B cell (primary cell): ENCODE data around the gene ATP23. TPM values are rescaled to one million over a fixed set of nuclear protein-coding genes. Genes with fewer than 3 reads are reported as not detected.
A peak's percentile ranks its signal among the peaks of the same experiment; 100 is the strongest.

ENCODE experiments used
- ATAC-seq: fragments of 200-7000 bp; cut with Tn5 transposase; one replicate; pipeline ENCODE4 v1.10.0; 2021; ENCODE audit warnings: low read depth, mild to moderate bottlenecking, moderate number of reproducible peaks, moderate library complexity
- CTCF ChIA-PET: fragments of 350-600 bp; sonication (Branson Sonifier 250); formaldehyde crosslinking; loops from one replicate; lab custom pipeline; 2021; ENCODE audit warnings: antibody characterized with exemption, inconsistent platforms; lab: Charles Lee
- POLR2A ChIA-PET: fragments of 350-600 bp; sonication (Branson Sonifier 250); formaldehyde crosslinking; loops from one replicate; lab custom pipeline; 2021; ENCODE audit warnings: antibody characterized with exemption; lab: Charles Lee
- DNase-seq: peaks from one replicate; pipeline ENCODE4 v3.0.0; 2013
- H2AFZ ChIP-seq: 2 replicates; pipeline ENCODE4 v1.6.1; 2012; ENCODE audit warnings: mild to moderate bottlenecking, low read depth, low read length; ENCODE audit not compliant: insufficient read depth, poor library complexity, severe bottlenecking
- H3K27ac ChIP-seq, 2 donors: 1 replicate in 1 of 2; 2 replicates in 1 of 2; pipeline ENCODE4 v1.5.1; 2012 to 2013; ENCODE audit warnings: low read length in 2 of 2, mild to moderate bottlenecking in 2 of 2, moderate library complexity in 1 of 2
- H3K27me3 ChIP-seq, 4 experiments: fragments of 200-600 bp in 1 of 4; sonication (generic) in 1 of 4; replicated peaks in 1 of 4; 1 replicate in 2 of 4; 2 replicates in 2 of 4; pipeline versions ENCODE4 v1.6.1 to v1.7.0; 2013 to 2016; ENCODE audit warnings: low read length in 3 of 4, mild to moderate bottlenecking in 2 of 4, mixed read lengths in 1 of 4, moderate library complexity in 1 of 4; ENCODE audit not compliant: insufficient read depth in 4 of 4, control insufficient read depth in 3 of 4; ENCODE audit errors: control extremely low read depth in 1 of 4
- H3K36me3 ChIP-seq, 2 experiments: replicated peaks in 1 of 2; 1 replicate in 1 of 2; 2 replicates in 1 of 2; pipeline versions ENCODE4 v1.6.1 to v1.7.1; 2013; ENCODE audit warnings: low read length in 1 of 2; ENCODE audit not compliant: insufficient read depth in 2 of 2, control insufficient read depth in 1 of 2; ENCODE audit errors: control extremely low read depth in 1 of 2, extremely low read depth in 1 of 2
- H3K4me1 ChIP-seq, 2 donors: fragments of 200-600 bp in 1 of 2; sonication (generic) in 1 of 2; 1 replicate in 1 of 2; 2 replicates in 1 of 2; pipeline versions ENCODE4 v1.5.1 to v1.6.1; 2013 to 2017; ENCODE audit warnings: low read length in 2 of 2; ENCODE audit not compliant: control insufficient read depth in 2 of 2, insufficient read depth in 2 of 2
- H3K4me2 ChIP-seq: replicated peaks from 2 replicates; pipeline ENCODE3; 2012; ENCODE audit warnings: mild to moderate bottlenecking, low read depth, low read length; ENCODE audit not compliant: poor library complexity, severe bottlenecking
- H3K4me3 ChIP-seq, 5 experiments: fragments of 200-600 bp in 1 of 5; sonication (generic) in 1 of 5; 1 replicate in 3 of 5; 2 replicates in 2 of 5; pipeline versions ENCODE4 v1.5.1 to v1.7.0; 2011 to 2016; ENCODE audit warnings: low read length in 4 of 5, mild to moderate bottlenecking in 4 of 5, low read depth in 2 of 5, control low read depth in 1 of 5, moderate library complexity in 1 of 5; ENCODE audit not compliant: insufficient read depth in 1 of 5; ENCODE audit errors: control extremely low read depth in 1 of 5, extremely low read depth in 1 of 5
- H3K79me2 ChIP-seq: fragments of 200-600 bp; sonication (generic); one replicate; pipeline ENCODE4 v1.6.0; 2016; ENCODE audit warnings: low read length; ENCODE audit not compliant: control insufficient read depth, insufficient read depth
- H3K9ac ChIP-seq: fragments of 200-600 bp; sonication (generic); 2 replicates; pipeline ENCODE4 v1.6.1; 2017; ENCODE audit warnings: mild to moderate bottlenecking, low read length, moderate library complexity
- H3K9me3 ChIP-seq, 3 donors: one replicate each; pipeline versions ENCODE4 v1.6.1 to v1.7.1; 2013; ENCODE audit warnings: low read length in 2 of 3; ENCODE audit not compliant: control insufficient read depth in 2 of 3, insufficient read depth in 1 of 3; ENCODE audit errors: control extremely low read depth in 1 of 3
- H4K20me1 ChIP-seq: 2 replicates; pipeline ENCODE4 v1.6.0; 2012; ENCODE audit warnings: mild to moderate bottlenecking, low read length; ENCODE audit not compliant: insufficient read depth, control insufficient read depth, poor library complexity, severe bottlenecking
- H3K27ac Mint-ChIP-seq: one replicate; pipeline ENCODE4 v1.8.0; 2021; ENCODE audit warnings: mixed read lengths
- H3K27me3 Mint-ChIP-seq: one replicate; pipeline ENCODE4 v1.8.0; 2021; ENCODE audit warnings: mixed read lengths
- H3K4me1 Mint-ChIP-seq: one replicate; pipeline ENCODE4 v1.8.0; 2021; ENCODE audit warnings: mixed read lengths
- H3K4me3 Mint-ChIP-seq: one replicate; pipeline ENCODE4 v1.8.0; 2021; ENCODE audit warnings: mixed read lengths
- H3K9me3 Mint-ChIP-seq: one replicate; pipeline ENCODE4 v1.8.0; 2022; ENCODE audit warnings: mixed read lengths; ENCODE audit not compliant: insufficient read depth
- EZH2 ChIP-seq: IDR thresholded peaks from 2 replicates; pipeline ENCODE4 v1.6.1; 2012; ENCODE audit warnings: borderline replicate concordance, low read depth, mild to moderate bottlenecking, moderate library complexity, low read length; ENCODE audit not compliant: insufficient read depth, poor library complexity, severe bottlenecking
- WGBS: methylation state at CpG from one replicate; pipeline ENCODE4 v1.1.5; 2013; ENCODE audit warnings: missing lambda C conversion rate; ENCODE audit not compliant: insufficient coverage; 5-methylcytosine and 5-hydroxymethylcytosine counted together
- intact Hi-C: fragments of 100-400 bp; cut with micrococcal nuclease; formaldehyde crosslinking; loops from one replicate; pipeline ENCODE4 v1.10.0; 2022
- polyA plus RNA-seq: library from polyadenylated mRNA; depleted of rRNA; stranded (reverse); fragments of >200 nt; gene quantifications from 2 replicates; pipeline ENCODE4 v1.2.3, GENCODE V29; 2012
- total RNA-seq, 2 donors: library from RNA; stranded (reverse); fragments of 120-200 nt in 1 of 2; gene quantifications; 1 replicate in 1 of 2; 2 replicates in 1 of 2; pipeline versions ENCODE4 v1.2.3 to v1.2.4, GENCODE V29; 2013 to 2022
- TF ChIP-seq, protein P1 (sequence below): fragments of 200-600 bp; IDR thresholded peaks from one replicate; pipeline ENCODE4 v1.8.0; 2022; ENCODE audit warnings: antibody characterized with exemption, mild to moderate bottlenecking

ATP23 gene
- total and polyA plus RNA-seq, 2 donors (not counting 1 experiment from before 2014, with no cell fraction given), result 6.2 to 16.3 TPM

DNA sequence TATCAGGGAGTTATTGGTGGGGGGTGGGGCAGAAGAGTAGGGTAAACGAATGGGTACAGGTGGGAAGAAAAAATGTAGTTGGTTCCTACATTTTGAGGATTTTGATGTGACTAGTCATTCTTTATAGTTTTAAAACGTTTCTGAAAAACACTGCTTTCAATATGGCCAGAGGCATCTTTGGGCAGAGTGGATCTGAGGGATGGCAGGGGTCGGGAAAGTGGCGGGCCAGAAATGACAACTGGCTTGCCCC lies 527 bp upstream of the ATP23 start:
- ChIA-PET CTCF (interaction anchor here (1.3 to 1.4 kb wide), 2 partner anchors 35 to 108 kb away, joined by 3 to 6 read pairs; no protein-coding TSS in a partner anchor), POLR2A (interaction anchor here (1.5 kb wide), 1 partner anchor 185 kb away, joined by 4 read pairs; no protein-coding TSS in a partner anchor)
- intact Hi-C loops, result loop anchor here (1.0 to 5.0 kb wide), 2 partner anchors 44 to 96 kb away; no protein-coding TSS in a partner anchor
- H4K20me1 ChIP-seq, result no peaks in the 10 kb centered on the region
- peak overlapping the region; percentile 97 for H3K27ac Mint-ChIP-seq
- no peaks in the 10 kb centered on the region for H3K27me3 Mint-ChIP-seq
- H3K4me3 Mint-ChIP-seq, result peak overlapping the region; percentile 99
- H3K4me1 ChIP-seq, result peaks cover 16 to 22% of the 10 kb centered on the region in 2 donors
- no peaks in the 10 kb centered on the region for H3K36me3 ChIP-seq
- 11% methylated on average over 4 of the region's 4 CpGs for WGBS
- H3K27me3 ChIP-seq, result no peaks in the 10 kb centered on the region
- no peak for ATAC-seq
- H3K9me3 ChIP-seq, result no peaks in the 10 kb centered on the region
- H3K9ac ChIP-seq, result peak overlapping the region; percentile 84
- no peaks in the 10 kb centered on the region for H3K9me3 Mint-ChIP-seq
- peak overlapping the region; percentile 87 for H3K4me2 ChIP-seq
- H3K27ac ChIP-seq, result peak overlapping the region; percentile 77 to 91
- no peaks in the 10 kb centered on the region for H3K79me2 ChIP-seq
- peaks cover 32% of the 10 kb centered on the region for H3K4me1 Mint-ChIP-seq
- DNase-seq, result no peak
- TF ChIP-seq, protein P1, sequence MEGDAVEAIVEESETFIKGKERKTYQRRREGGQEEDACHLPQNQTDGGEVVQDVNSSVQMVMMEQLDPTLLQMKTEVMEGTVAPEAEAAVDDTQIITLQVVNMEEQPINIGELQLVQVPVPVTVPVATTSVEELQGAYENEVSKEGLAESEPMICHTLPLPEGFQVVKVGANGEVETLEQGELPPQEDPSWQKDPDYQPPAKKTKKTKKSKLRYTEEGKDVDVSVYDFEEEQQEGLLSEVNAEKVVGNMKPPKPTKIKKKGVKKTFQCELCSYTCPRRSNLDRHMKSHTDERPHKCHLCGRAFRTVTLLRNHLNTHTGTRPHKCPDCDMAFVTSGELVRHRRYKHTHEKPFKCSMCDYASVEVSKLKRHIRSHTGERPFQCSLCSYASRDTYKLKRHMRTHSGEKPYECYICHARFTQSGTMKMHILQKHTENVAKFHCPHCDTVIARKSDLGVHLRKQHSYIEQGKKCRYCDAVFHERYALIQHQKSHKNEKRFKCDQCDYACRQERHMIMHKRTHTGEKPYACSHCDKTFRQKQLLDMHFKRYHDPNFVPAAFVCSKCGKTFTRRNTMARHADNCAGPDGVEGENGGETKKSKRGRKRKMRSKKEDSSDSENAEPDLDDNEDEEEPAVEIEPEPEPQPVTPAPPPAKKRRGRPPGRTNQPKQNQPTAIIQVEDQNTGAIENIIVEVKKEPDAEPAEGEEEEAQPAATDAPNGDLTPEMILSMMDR, result no peak
- TF ChIP-seq EZH2, result no peak
- H2AFZ ChIP-seq, result peak overlapping the region; percentile 91
- H3K4me3 ChIP-seq, result peak overlapping the region; percentile 71 to 89 (median 82)

DNA sequence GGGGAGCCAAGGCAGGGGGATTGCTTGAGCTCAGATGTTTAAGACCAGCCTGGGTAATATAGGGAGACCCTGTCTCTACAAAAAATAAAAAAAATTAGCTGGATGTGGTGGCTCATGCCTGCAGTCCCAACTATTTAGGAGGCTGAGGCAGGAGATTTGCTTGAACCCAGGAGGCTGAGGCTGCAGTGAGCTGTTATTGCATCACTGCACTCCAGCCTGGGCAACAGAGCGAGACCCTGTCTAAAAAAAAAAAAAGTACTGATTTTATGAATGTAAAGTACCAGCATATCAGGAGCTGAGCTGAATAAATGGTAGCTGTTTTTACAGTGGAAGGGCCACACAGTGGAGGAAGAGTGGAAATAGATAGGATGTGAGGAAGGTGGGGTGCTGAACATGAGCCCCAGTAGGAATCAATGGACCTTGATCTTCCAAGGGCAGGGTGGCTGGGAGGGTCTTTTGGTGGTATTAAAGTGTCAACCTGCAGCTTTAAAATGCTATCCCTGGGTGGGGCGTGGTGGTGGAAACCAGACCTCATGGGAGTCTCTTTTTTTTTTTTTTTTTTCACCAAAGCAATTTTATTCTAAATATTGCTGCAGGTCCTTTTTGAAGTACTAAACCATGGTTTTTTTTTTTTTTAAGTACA lies 2.2 kb downstream of the ATP23 start:
- Mint-ChIP-seq H3K9me3 (no peaks in the 10 kb centered on the region), H3K4me1 (peaks cover 26% of the 10 kb centered on the region), H3K27ac (no peak overlapping the region), H3K4me3 (no peak overlapping the region), H3K27me3 (no peaks in the 10 kb centered on the region)
- no peak for ATAC-seq
- ChIA-PET POLR2A (no interaction called here), CTCF (interaction anchor here (0.7 to 1.5 kb wide), 2 partner anchors 9 to 89 kb away, joined by 3 to 6 read pairs; no protein-coding TSS in a partner anchor)
- Histone ChIP-seq H3K36me3 (no peaks in the 10 kb centered on the region), H3K79me2 (no peaks in the 10 kb centered on the region), H3K27me3 (no peaks in the 10 kb centered on the region), H3K4me2 (no peak overlapping the region), H2AFZ (no peak overlapping the region), H3K9ac (no peak overlapping the region), H3K27ac (no peak overlapping the region), H3K4me1 (peaks cover 11 to 15% of the 10 kb centered on the region in 2 donors), H3K9me3 (no peaks in the 10 kb centered on the region), H4K20me1 (no peaks in the 10 kb centered on the region), H3K4me3 (no peak overlapping the region)
- no peak for DNase-seq
- intact Hi-C loops, result loop anchor here (5.0 kb wide), 1 partner anchor 46 kb away; no protein-coding TSS in a partner anchor
- WGBS, result 67% methylated on average over 1 of the region's 2 CpGs
- TF ChIP-seq, protein P1, result no peak
- TF ChIP-seq EZH2, result no peak
